Right ventricle myocardium superior (tissue), 1 donor: ENCODE results near the gene VPS25. TPM values are rescaled to one million over a fixed set of nuclear protein-coding genes. Genes with fewer than 3 reads are reported as not detected.

Experiments used
- ATAC-seq: fragments of 200-7000 bp; cut with Tn5 transposase; one replicate; pipeline ENCODE4 v1.9.1; 2020; ENCODE audit warnings: mild to moderate bottlenecking; ENCODE audit not compliant: poor library complexity
- DNase-seq: peaks from one replicate; pipeline ENCODE4 v3.0.0-alpha.2; 2020
- intact Hi-C: fragments of 100-400 bp; cut with DNase I; formaldehyde crosslinking; loops from one replicate; pipeline ENCODE4 v1.11.2; 2022
- total RNA-seq: library from RNA; stranded (reverse); fragmentation: NEBNext Ultra II Directional; extraction: Animal tissue kit (Norgen Biotek cat#: 25700); gene quantifications from one replicate; pipeline ENCODE4 v1.2.1, GENCODE V29; 2021
- donor health status: DM: no; HTN: yes; CAD: no; lungs with severe emphysema.

The VPS25 gene
- total RNA-seq, 1 donor from 2014 or later: 30.3 TPM

DNA sequence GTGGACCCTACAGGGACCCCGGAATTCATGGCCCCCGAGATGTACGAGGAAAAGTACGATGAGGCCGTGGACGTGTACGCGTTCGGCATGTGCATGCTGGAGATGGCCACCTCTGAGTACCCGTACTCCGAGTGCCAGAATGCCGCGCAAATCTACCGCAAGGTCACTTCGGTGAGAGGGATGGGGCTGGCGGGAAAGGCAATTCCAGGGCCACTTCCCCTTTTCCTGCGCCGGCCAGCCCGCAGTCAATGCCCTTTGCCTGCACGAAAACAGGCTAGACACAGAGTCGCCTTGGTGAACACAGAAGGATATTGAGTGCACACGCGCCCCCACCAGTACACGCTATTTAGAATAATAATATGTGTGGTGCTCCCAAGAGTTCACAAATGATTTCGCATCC lies 11.2 kb downstream of the VPS25 start:
- ATAC-seq: no peak
- intact Hi-C loops: no loop called here
- no peak for DNase-seq

DNA sequence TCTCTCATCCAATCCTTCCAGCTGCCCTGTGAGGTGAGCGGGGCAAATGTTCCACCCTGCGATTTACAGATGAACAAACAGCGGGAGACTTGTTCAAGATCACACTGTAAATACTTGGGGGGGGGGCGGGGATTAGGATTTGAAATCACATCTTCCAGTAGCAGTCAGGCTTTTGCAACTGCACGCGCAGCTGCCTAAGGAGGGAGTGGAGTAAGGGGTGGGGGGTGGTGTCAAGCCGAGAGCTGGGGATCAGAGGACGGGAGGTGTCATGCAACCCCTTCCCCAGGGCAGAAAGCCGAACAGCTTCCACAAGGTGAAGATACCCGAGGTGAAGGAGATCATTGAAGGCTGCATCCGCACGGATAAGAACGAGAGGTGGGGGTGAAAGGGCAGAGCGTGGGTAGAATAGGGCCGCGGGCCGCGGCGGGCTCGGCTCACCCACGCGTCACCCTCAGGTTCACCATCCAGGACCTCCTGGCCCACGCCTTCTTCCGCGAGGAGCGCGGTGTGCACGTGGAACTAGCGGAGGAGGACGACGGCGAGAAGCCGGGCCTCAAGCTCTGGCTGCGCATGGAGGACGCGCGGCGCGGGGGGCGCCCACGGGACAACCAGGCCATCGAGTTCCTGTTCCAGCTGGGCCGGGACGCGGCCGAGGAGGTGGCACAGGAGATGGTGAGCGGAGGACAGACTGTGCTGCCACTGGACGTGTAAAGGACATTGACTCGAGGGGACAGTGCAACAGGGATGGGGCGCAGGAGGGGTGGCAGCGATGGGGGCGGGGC lies 11.8 kb downstream of the VPS25 start:
- DNase-seq: no peak
- no peak for ATAC-seq
- intact Hi-C loops: no loop called here

DNA sequence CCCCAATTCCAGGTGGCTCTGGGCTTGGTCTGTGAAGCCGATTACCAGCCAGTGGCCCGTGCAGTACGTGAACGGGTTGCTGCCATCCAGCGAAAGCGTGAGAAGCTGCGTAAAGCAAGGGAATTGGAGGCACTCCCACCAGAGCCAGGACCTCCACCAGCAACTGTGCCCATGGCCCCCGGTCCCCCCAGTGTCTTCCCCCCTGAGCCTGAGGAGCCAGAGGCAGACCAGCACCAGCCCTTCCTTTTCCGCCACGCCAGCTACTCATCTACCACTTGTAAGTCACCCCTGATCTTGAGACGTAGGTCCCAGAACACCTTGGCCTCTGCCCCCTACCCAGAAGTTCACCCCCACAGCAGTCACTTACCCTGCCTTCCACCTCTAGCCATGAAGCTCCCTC lies 14.0 kb downstream of the VPS25 start:
- ATAC-seq (no peak), DNase-seq (no peak)
- intact Hi-C loops: no loop called here

DNA sequence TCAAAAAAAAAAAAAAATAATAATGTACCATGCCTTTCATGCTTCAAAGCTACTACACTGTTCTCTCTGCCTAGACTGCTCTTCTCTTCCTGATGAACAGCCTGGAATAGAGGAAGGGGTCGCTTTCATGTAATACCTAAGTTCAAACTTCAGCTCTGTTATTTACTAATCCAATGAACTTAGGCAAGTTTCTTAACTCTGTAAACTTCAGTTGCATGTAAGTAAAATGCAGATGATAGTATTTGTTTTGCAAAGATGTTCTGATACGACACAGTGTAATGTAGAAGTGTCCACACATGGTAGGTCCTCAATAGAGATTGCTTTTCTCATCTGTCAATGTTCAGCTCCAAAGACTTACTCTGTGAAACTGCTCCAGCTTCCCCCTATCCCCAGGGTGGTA lies 18.7 kb downstream of the VPS25 start:
- no peak for ATAC-seq
- no peak for DNase-seq
- intact Hi-C loops: no loop called here

DNA sequence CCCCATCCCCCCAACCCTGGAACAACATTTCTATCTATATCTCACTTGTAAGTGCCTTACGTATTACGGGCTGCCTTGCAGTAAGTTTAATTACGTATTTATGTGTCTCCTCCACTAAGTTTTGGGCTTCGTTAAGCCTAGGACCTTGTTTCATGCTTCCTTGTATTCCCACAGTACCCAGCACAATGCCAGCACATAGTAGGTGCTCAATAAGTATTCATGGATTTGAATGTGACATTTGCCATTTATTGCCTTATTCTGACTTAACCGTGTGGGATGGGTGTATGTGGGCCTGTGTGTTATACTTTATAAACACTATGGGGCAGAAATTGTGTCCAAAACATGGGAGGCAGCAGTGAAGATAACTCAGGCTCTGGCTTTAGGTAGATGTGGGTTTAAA lies 19.3 kb downstream of the VPS25 start:
- intact Hi-C loops: no loop called here
- DNase-seq (no peak), ATAC-seq (no peak)

DNA sequence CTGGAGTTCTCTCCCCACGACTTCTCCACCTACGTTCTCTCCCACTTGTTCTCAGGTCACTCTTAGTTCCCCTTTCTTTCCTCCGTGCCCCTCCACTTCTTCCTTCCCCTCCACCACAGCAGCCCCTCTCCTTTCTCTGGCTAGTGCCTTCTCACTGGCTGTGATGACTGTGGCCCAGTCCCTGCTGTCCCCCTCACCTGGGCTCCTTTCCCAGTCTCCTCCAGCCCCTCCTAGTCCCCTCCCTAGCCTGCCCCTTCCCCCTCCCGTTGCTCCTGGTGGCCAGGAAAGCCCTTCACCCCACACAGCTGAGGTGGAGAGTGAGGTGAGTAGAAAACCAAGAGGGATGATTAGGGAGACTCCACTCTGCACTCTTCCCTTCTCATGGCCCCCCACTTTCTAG lies 21.8 kb downstream of the VPS25 start:
- DNase-seq (no peak), ATAC-seq (no peak)
- intact Hi-C loops: no loop called here

DNA sequence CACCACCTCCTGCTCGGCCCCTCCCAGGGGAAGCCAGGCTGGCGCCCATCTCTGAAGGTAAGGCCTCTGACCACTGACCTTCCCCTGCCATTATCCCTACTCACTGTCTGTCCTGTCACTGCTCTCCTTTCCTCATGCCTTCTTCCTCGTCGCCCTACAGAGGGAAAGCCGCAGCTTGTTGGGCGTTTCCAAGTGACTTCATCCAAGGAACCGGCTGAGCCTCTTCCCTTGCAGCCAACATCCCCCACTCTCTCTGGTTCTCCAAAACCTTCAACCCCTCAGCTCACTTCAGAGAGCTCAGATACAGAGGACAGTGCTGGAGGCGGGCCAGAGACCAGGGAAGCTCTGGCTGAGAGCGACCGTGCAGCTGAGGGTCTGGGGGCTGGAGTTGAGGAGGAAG lies 22.2 kb downstream of the VPS25 start:
- intact Hi-C loops: no loop called here
- ATAC-seq: no peak
- no peak for DNase-seq

DNA sequence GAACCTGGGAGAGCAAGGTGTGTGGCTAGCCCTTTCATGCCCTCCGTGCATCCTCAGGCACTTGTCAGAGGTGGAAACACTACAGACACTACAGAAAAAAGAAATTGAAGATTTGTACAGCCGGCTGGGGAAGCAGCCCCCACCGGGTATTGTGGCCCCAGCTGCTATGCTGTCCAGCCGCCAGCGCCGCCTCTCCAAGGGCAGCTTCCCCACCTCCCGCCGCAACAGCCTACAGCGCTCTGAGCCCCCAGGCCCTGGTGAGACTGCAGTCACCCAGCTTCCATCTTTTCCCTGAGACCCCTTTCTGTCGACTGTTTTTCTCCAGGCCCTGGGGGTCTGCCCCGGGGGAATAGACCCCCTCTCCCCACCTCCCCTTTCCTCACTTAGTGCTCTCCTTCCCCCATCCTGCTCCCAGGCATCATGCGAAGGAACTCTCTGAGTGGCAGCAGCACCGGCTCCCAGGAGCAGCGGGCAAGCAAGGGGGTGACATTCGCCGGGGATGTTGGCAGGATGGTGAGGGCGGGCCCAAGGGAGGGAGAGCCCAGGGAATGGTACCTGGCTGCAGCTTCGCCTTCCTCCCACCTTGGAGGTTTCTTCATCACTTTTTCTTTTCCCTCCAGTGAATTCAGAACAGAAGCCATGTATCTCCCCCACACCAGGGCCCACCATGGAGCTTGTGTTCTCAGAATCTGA lies 23.0 kb downstream of the VPS25 start:
- intact Hi-C loops: no loop called here
- ATAC-seq (no peak), DNase-seq (no peak)

DNA sequence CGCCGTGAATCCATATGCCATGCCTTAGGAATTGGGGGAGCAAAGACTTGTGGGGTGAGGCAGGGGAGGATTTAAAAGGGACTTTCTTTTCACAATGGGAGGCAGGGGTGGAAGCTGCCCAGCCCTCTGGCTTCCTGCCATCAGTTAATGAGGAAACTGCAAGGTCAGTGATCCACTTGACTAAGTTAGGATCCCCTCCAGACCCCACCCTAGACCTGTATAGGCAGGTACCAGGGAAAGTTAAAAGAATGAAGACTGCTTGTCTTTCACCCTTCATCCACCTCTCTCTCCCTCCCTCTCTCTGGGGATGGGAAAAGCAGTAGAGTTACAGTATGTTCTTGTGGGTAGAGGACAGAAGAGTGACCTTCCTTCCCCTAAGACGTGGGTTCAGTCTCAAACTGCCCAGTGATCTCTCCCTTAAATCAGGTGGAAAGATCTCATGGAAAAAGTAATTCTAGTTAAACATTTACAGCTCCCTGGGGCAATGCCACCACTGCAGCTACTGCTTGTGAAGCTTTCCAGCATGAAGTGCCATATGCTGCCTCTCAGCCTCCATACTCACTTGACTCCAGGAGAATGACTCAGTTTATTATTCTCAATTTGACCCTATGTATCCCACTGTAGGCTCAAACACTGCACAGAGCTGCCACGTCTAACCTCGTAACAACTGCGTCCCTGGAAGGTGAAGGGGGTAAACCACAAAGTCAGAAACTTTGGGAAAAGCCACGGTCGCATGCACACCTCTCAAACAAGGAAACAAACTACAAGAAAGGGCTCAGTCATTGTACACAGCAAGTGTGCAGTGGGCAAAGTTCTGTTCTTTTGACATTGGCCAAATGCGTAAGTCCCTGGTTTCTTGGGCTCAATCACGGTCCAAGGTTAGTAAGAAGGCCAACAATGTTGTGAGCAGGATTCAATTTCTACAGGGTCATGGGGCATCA lies 24.1 kb downstream of the VPS25 start:
- DNase-seq (no peak), ATAC-seq (no peak)
- intact Hi-C loops: no loop called here

DNA sequence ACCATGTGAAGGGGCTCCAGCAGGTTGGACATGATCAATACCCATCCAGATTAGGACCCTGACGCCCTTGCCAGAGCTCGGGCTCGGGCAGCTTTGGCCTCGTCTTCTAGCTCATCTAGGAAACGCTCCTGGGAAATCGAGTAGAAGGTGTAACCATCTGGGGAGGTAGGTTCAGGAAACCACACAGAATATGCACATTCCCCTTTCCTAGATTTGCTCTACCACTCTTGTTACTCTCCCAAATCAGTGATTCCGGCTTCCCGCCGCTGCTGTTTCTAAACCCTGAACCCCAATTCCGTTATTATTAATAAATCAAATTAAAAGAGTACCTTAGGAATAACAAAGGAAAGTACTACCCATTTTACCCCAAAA lies 24.7 kb downstream of the VPS25 start:
- intact Hi-C loops: no loop called here
- ATAC-seq (no peak), DNase-seq (no peak)

DNA sequence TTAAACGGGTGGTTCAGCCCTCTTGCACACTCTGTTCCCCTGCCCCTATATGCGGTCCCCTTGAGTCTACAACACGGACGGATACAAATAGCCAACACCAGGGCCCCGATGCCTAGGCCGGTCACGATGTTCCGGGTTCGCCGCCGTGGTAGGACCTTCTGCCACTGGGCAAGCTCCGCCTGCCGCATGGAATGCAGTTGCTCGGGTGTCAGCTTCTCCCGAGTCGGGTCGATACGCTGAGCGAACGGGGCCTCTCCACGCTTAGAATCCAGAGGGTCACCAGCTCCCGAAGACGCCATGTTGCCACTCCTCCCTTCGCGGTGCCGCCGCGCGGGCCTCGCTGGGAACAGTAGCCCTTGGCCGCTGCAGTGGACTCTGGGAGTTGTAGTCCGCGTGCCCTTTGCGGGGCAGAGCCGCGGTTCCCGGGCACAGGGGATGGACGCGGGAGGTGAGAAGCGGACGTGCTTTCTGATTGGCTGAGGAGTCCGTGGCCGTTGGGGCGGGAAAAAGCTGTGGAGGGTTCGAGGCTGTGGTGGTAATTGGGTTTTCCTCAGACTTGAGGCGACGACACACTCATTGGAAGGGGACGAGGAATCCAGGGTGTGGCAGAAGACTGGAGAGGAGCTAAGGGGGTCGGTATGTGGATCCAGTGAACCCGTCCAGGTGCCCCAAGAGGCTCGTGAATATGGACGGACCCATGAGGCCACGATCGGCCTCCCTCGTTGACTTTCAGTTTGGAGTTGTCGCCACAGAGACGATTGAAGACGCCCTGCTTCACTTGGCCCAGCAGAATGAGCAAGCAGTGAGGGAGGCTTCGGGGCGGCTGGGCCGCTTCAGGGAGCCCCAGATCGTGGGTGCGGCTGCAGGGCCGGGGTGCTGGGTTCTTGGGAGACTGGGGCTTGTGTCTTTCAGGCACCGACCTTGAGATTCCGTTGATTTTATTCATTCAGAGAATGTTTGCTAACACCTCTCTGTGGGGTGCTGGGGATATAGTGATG lies 25.4 kb downstream of the VPS25 start, which contains the start of the genes CNTD1 and COA3:
TSS of gene CNTD1 (plus strand) at position 479 of the 998 bp plus-strand sequence. CDS start at position 686, 207 bp downstream.
TSS of gene COA3 (minus strand) at position 322 of the 998 bp plus-strand sequence. CDS start at position 299, 23 bp downstream.
- DNase-seq: peak; percentile 92
- intact Hi-C loops: no loop called here
- peak; percentile 98 for ATAC-seq

DNA sequence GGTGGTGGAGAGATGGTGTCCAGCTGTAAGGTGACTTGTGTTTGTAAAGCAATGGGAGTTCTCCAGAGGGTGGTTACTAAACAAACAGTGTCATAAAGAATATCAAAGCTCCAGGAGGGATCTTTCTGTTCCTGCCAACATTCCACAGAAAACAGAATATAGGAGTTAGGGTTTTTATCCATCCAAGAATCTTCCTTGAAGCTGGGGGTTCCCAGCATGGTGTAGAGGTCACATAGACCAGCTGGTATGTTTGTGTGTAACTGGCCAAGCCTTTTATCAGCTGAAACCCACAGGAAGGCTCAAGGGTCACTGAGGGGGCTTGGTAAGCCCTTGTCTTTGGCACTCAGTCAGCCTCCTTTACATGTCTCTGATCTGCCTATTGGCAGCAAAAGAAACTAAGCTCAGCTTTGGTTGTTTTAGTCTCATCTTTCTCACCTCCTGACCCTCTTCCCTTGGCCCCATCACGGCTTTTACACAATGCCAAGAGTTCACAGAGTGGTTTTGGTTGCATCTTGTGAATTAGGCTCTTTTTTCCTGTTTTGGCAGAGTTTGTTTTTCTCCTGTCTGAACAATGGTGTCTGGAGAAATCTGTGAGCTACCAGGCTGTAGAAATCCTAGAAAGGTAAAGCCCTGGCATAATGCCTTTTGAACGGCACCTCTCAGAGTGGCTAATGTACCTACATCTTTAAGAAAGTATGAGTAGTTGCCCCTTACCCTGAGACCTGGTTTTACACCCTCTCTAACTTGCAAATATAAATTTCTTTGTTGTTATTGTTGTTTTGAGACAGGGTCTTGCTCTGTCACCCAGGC lies 30.0 kb downstream of the VPS25 start:
- DNase-seq (no peak), ATAC-seq (no peak)
- intact Hi-C loops: no loop called here

DNA sequence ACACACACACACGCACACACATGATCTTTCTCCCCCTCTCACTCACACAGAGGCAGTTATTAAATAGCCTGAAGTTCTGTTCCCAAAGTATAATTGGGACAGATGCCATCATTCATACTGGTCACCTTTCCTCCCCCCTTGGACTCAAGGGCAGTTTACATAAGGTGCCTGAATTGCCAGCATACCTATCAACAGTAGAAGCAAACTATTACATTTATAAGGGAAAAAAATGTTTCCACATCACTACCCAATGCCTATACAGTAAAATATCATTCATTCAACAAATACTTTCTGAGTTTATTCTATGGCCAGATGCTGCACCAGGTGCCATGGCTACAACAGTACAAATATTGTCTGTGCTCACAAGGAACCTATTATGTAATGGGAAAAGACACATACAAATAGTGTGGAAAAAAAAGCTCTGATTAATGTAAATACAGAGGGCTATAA lies 31.7 kb downstream of the VPS25 start:
- no peak for DNase-seq
- no peak for ATAC-seq
- intact Hi-C loops: no loop called here

DNA sequence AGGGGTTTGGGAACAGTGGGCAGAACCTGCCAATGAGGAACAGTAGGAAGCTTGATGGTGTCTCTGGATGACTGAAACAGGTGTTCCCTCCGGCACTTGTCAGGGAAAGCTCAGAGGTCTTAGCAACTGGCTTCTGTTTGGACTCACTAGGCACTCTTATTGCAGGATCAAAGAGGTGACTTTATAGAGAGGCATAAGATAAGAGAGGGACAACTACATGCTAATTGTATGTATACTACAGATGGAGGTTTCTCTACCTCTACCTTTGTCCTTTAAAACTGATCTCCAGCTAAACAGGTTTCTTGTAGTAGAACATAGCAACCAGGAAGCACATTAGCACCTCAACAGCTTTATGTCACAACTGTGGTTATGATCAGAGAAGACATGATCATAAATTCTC lies 33.0 kb downstream of the VPS25 start:
- intact Hi-C loops: no loop called here
- no peak for ATAC-seq
- DNase-seq: no peak

DNA sequence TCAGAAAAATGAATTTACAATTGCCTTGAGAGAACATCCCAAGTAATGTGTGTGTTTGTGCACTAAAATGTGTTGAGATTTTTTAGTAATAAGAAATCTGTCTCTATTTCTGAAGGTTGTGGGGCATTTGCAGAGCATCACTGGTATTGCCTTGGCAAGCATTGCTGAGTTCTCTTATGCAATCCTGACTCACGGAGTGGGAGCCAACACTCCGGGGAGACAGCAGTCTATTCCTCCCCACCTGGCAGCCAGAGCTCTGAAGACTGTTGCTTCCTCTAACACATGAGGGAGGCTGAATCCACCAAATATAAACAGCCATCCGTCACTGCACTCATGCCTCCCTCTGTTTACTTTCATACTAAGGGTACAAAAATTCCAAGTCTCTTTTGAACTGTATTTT lies 36.0 kb downstream of the VPS25 start:
- intact Hi-C loops: no loop called here
- ATAC-seq: peak; percentile 53
- DNase-seq: no peak

DNA sequence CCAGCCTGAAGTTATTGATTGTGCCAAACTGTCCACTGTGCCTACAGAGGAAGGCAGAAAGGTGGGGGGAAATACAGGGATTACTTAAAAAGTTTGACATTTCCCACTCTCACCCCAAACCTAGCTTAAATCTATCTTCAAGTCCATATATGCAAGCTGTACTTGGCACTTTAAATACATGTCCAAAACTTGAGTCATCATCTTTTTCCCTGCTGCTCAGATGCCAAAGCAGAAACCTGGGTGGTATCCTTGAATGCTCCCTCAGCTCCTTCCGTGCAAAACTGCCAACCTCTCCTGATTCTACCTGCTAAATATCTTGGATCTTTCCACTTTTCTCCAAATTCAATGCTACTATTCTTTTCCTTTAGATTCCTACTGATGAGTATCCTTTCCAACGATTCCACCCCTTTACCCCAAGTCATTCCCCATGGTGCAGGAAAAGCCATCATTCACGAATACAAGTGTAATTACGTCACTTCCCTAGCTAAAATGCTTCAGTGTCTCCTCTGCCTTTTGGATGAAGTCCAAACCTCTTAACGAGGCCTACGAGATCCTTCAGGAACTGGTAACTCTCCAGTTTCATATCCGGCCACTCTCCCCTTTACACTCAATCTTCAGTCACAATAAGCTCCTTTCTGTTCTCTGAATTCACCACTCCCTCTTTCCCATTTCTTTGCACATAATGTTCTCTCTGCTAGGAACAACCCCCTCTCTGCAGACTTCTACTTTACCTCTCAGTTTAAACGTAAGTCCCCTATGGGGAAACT lies 41.6 kb downstream of the VPS25 start:
- DNase-seq: no peak
- intact Hi-C loops: loop anchor here (10.0 kb wide), 1 partner anchor 110 kb away; no protein-coding TSS in a partner anchor
- ATAC-seq: no peak
